ENCODE data around the gene MSMB. TPM values are rescaled to one million over a fixed set of nuclear protein-coding genes. Genes with fewer than 3 reads are reported as not detected.

Gene MSMB
- total and polyA plus RNA-seq, 9 of the 15 experiments (the other 6 are each of a cell fraction or from before 2014, with no cell fraction given) = 0.21 to 0.60 TPM; not detected in 7

- TF ChIP-seq, protein P1, sequence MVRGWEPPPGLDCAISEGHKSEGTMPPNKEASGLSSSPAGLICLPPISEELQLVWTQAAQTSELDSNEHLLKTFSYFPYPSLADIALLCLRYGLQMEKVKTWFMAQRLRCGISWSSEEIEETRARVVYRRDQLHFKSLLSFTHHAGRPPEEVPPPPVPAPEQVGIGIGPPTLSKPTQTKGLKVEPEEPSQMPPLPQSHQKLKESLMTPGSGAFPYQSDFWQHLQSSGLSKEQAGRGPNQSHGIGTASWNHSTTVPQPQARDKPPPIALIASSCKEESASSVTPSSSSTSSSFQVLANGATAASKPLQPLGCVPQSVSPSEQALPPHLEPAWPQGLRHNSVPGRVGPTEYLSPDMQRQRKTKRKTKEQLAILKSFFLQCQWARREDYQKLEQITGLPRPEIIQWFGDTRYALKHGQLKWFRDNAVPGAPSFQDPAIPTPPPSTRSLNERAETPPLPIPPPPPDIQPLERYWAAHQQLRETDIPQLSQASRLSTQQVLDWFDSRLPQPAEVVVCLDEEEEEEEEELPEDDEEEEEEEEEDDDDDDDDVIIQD (CRISPR knock-in tag; IDR thresholded peaks at IDR 0.05) = 0 out of 2 replicates have a peak, but pooled peaks have one; percentile 18
- TF ChIP-seq, protein P2, sequence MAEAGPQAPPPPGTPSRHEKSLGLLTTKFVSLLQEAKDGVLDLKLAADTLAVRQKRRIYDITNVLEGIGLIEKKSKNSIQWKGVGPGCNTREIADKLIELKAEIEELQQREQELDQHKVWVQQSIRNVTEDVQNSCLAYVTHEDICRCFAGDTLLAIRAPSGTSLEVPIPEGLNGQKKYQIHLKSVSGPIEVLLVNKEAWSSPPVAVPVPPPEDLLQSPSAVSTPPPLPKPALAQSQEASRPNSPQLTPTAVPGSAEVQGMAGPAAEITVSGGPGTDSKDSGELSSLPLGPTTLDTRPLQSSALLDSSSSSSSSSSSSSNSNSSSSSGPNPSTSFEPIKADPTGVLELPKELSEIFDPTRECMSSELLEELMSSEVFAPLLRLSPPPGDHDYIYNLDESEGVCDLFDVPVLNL (CRISPR knock-in tag; IDR thresholded peaks at IDR 0.05; ENCODE audit: low read depth) = no peak
- TF ChIP-seq, protein P3, sequence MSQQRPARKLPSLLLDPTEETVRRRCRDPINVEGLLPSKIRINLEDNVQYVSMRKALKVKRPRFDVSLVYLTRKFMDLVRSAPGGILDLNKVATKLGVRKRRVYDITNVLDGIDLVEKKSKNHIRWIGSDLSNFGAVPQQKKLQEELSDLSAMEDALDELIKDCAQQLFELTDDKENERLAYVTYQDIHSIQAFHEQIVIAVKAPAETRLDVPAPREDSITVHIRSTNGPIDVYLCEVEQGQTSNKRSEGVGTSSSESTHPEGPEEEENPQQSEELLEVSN (IDR thresholded peaks at IDR 0.05; ENCODE audit: borderline replicate concordance in 1 of 2, extremely low read depth in 1 of 2, insufficient read depth in 1 of 2, insufficient read length in 1 of 2, low read depth in 1 of 2, low read length in 1 of 2, poor library complexity in 1 of 2, severe bottlenecking in 1 of 2) = peak; percentile 9 to 17
- TF ChIP-seq MYNN (IDR thresholded peaks at IDR 0.05) (peak; percentile 77), MYNN (CRISPR knock-in tag; IDR thresholded peaks at IDR 0.05) (no peak), EWSR1 (IDR thresholded peaks at IDR 0.05; ENCODE audit: borderline replicate concordance, low read depth, partially characterized antibody) (no peak), E2F5 (CRISPR knock-in tag; IDR thresholded peaks at IDR 0.05) (no peak), GTF2A2 (tag; IDR thresholded peaks at IDR 0.05) (no peak), NCOA6 (IDR thresholded peaks at IDR 0.05) (peak; percentile 70; the same call in 1 of the 2 replicates), MIER1 (IDR thresholded peaks at IDR 0.05; ENCODE audit: low read depth) (0 out of 2 replicates have a peak, but pooled peaks have one; percentile 45), EZH2 (IDR thresholded peaks at IDR 0.05; ENCODE audit: borderline replicate concordance, low read depth, low read length) (peak; percentile 99; the same call in 1 of the 2 replicates), MAX (CRISPR knock-in tag; IDR thresholded peaks at IDR 0.05) (no peak), ARID3B (CRISPR knock-in tag; IDR thresholded peaks at IDR 0.05; ENCODE audit: borderline replicate concordance) (no peak), MXI1 (IDR thresholded peaks at IDR 0.05; ENCODE audit: low read depth, low read length) (peak; percentile 80), HMG20A (CRISPR knock-in tag; conservative IDR thresholded peaks at IDR 0.05) (no peak), HLTF (IDR thresholded peaks at IDR 0.05) (peak; percentile 99), KLF16 (IDR thresholded peaks at IDR 0.05) (peak; percentile 99)
- TF ChIP-seq, protein P4, sequence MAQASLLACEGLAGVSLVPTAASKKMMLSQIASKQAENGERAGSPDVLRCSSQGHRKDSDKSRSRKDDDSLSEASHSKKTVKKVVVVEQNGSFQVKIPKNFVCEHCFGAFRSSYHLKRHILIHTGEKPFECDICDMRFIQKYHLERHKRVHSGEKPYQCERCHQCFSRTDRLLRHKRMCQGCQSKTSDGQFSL (CRISPR knock-in tag; IDR thresholded peaks at IDR 0.05) = no peak
- TF ChIP-seq, protein P4 (tag; IDR thresholded peaks at IDR 0.05) = no peak
Observed at GRCh38 chr10:46001187-46001756, 44.8 kb downstream of the MSMB start (continued).
